ENCODE results near the gene MAN2B2.

DNA sequence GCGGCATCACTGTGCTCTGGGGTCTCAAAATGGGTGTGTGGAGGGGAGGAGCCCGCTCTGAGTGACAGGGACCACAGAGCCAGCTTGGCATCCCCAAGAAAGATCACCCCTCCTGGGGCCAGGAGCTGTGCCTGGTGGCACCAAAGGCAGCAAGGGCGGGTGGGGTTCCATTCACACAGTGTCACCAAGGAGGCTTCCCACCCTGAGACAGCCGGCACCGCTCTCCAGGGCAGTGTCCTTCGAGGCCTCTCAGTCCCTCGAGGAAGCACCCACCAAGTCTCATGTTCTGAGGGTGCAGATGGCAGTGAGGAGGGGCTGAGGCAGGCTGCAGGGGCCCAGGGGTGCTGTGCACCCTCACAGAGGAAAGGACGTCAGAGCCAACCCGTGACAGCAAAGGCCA lies 44.0 kb upstream of the MAN2B2 start:
- TF ChIP-seq, protein P1, sequence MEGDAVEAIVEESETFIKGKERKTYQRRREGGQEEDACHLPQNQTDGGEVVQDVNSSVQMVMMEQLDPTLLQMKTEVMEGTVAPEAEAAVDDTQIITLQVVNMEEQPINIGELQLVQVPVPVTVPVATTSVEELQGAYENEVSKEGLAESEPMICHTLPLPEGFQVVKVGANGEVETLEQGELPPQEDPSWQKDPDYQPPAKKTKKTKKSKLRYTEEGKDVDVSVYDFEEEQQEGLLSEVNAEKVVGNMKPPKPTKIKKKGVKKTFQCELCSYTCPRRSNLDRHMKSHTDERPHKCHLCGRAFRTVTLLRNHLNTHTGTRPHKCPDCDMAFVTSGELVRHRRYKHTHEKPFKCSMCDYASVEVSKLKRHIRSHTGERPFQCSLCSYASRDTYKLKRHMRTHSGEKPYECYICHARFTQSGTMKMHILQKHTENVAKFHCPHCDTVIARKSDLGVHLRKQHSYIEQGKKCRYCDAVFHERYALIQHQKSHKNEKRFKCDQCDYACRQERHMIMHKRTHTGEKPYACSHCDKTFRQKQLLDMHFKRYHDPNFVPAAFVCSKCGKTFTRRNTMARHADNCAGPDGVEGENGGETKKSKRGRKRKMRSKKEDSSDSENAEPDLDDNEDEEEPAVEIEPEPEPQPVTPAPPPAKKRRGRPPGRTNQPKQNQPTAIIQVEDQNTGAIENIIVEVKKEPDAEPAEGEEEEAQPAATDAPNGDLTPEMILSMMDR (IDR thresholded peaks at IDR 0.05): no peak
- no peak for TF ChIP-seq POLR2A (IDR thresholded peaks at IDR 0.05)
